ENCODE results near the gene TTC8.
A peak's percentile ranks its signal among the peaks of the same experiment; 100 is the strongest.

The TTC8 gene

GRCh38 chr14:88792473-88793258, 31.8 kb upstream of the TTC8 start, which contains the start of gene EML5:
TSS of gene EML5 (minus strand) at chr14:88792953. CDS start at chr14:88792503, 450 bp downstream.
- H3K4me2 ChIP-seq (ENCODE audit: insufficient read depth, low read length, poor library complexity, severe bottlenecking), result peak within 1 kb of the TSS; percentile 78
- peak within 1 kb of the TSS; percentile 95 for H2AFZ ChIP-seq (ENCODE audit: low read length)
- DNase-seq (ENCODE audit: low spot score), result peak; percentile 80
- H3K18ac ChIP-seq (ENCODE audit: low read length), result peak within 1 kb of the TSS; percentile 95
- H3K27ac ChIP-seq (replicated peaks; ENCODE audit: low read length), result no peak within 1 kb of the TSS
- H3K79me1 ChIP-seq (ENCODE audit: low read depth, low read length), result no peaks in the 10 kb centered on the region
- peaks cover 0 to 49% (median 20%) of the 10 kb centered on the region in 3 experiments for H3K27me3 ChIP-seq (ENCODE audit: control insufficient read depth in 3 of 3, insufficient read depth in 3 of 3, low read depth in 1 of 3, low read length in 3 of 3)
- peak within 1 kb of the TSS; percentile 61 for H2BK120ac ChIP-seq (ENCODE audit: low read depth, low read length)
- peak within 1 kb of the TSS; percentile 81 for H3K9ac ChIP-seq (ENCODE audit: low read depth, low read length, poor library complexity)
- H3K4me3 ChIP-seq (ENCODE audit: low read length in 2 of 2), result peak within 1 kb of the TSS; percentile 63 to 87
- peak within 1 kb of the TSS; percentile 73 for H3K23ac ChIP-seq (ENCODE audit: low read depth, low read length, poor library complexity)
- H4K91ac ChIP-seq (ENCODE audit: low read depth, low read length, poor library complexity), result no peak within 1 kb of the TSS
- H3K14ac ChIP-seq (ENCODE audit: low read length), result no peak within 1 kb of the TSS
- H3K36me3 ChIP-seq (replicated peaks in 1 of 2; ENCODE audit: control insufficient read depth in 2 of 2, insufficient read depth in 2 of 2, low read length in 2 of 2), result no peaks in the 10 kb centered on the region
- H2BK12ac ChIP-seq (ENCODE audit: low read length), result no peak within 1 kb of the TSS
- no peaks in the 10 kb centered on the region for H3K9me3 ChIP-seq (replicated peaks in 1 of 2; ENCODE audit: control insufficient read depth in 2 of 2, insufficient read depth in 1 of 2, low read depth in 1 of 2, low read length in 2 of 2)
- H2BK15ac ChIP-seq (ENCODE audit: low read length), result no peak within 1 kb of the TSS
- WGBS, 2 donors (ENCODE audit: extremely low coverage in 2 of 2, insufficient read length in 2 of 2, insufficient replicate concordance in 1 of 2), result no CpG with 5 or more reads among the region's 111 CpGs
- H4K8ac ChIP-seq (ENCODE audit: low read depth, low read length), result peak within 1 kb of the TSS; percentile 17
- no peaks in the 10 kb centered on the region for H3K4me1 ChIP-seq (ENCODE audit: control insufficient read depth in 2 of 2, insufficient read depth in 1 of 2, low read depth in 1 of 2, low read length in 2 of 2)
- no peak within 1 kb of the TSS for H2BK5ac ChIP-seq (ENCODE audit: low read length)
- peak within 1 kb of the TSS; percentile 56 for H2AK5ac ChIP-seq (ENCODE audit: low read depth, low read length)
- no peak within 1 kb of the TSS for H3K4ac ChIP-seq (ENCODE audit: low read length)

GRCh38 chr14:88793259-88793625, 31.2 kb upstream of the TTC8 start:
- no peak overlapping the region for H2BK5ac ChIP-seq (ENCODE audit: low read length)
- H3K4me3 ChIP-seq (ENCODE audit: low read length in 2 of 2), result peak overlapping the region; percentile 63 to 87
- H3K4me1 ChIP-seq (ENCODE audit: control insufficient read depth in 2 of 2, insufficient read depth in 1 of 2, low read depth in 1 of 2, low read length in 2 of 2), result no peaks in the 10 kb centered on the region
- no peak overlapping the region for H3K14ac ChIP-seq (ENCODE audit: low read length)
- H4K91ac ChIP-seq (ENCODE audit: low read depth, low read length, poor library complexity), result no peak overlapping the region
- H2BK12ac ChIP-seq (ENCODE audit: low read length), result no peak overlapping the region
- peak overlapping the region; percentile 81 for H3K9ac ChIP-seq (ENCODE audit: low read depth, low read length, poor library complexity)
- no peak for DNase-seq (ENCODE audit: low spot score)
- no peak overlapping the region for H4K8ac ChIP-seq (ENCODE audit: low read depth, low read length)
- no peak overlapping the region for H3K27ac ChIP-seq (replicated peaks; ENCODE audit: low read length)
- no peak overlapping the region for H3K23ac ChIP-seq (ENCODE audit: low read depth, low read length, poor library complexity)
- no peaks in the 10 kb centered on the region for H3K36me3 ChIP-seq (replicated peaks in 1 of 2; ENCODE audit: control insufficient read depth in 2 of 2, insufficient read depth in 2 of 2, low read length in 2 of 2)
- no peaks in the 10 kb centered on the region for H3K9me3 ChIP-seq (replicated peaks in 1 of 2; ENCODE audit: control insufficient read depth in 2 of 2, insufficient read depth in 1 of 2, low read depth in 1 of 2, low read length in 2 of 2)
- peak overlapping the region; percentile 95 for H2AFZ ChIP-seq (ENCODE audit: low read length)
- peak overlapping the region; percentile 78 for H3K4me2 ChIP-seq (ENCODE audit: insufficient read depth, low read length, poor library complexity, severe bottlenecking)
- H2BK15ac ChIP-seq (ENCODE audit: low read length), result no peak overlapping the region
- H3K4ac ChIP-seq (ENCODE audit: low read length), result no peak overlapping the region
- no peaks in the 10 kb centered on the region for H3K79me1 ChIP-seq (ENCODE audit: low read depth, low read length)
- WGBS, 2 donors (ENCODE audit: extremely low coverage in 2 of 2, insufficient read length in 2 of 2, insufficient replicate concordance in 1 of 2), result no CpG with 5 or more reads among the region's 13 CpGs
- H3K27me3 ChIP-seq (ENCODE audit: control insufficient read depth in 3 of 3, insufficient read depth in 3 of 3, low read depth in 1 of 3, low read length in 3 of 3), result peaks cover 0 to 44% (median 20%) of the 10 kb centered on the region in 3 experiments
- H2BK120ac ChIP-seq (ENCODE audit: low read depth, low read length), result peak overlapping the region; percentile 61
- peak overlapping the region; percentile 56 for H2AK5ac ChIP-seq (ENCODE audit: low read depth, low read length)
- H3K18ac ChIP-seq (ENCODE audit: low read length), result peak overlapping the region; percentile 95

GRCh38 chr14:88798156-88798555, 26.3 kb upstream of the TTC8 start:
- WGBS, 2 donors (ENCODE audit: extremely low coverage in 2 of 2, insufficient read length in 2 of 2, insufficient replicate concordance in 1 of 2), result no CpG with 5 or more reads among the region's 4 CpGs
- no peaks in the 10 kb centered on the region for H3K4me1 ChIP-seq (ENCODE audit: control insufficient read depth in 2 of 2, insufficient read depth in 1 of 2, low read depth in 1 of 2, low read length in 2 of 2)
- DNase-seq (ENCODE audit: low spot score), result no peak

GRCh38 chr14:88799522-88799921, 24.9 kb upstream of the TTC8 start:
- Histone ChIP-seq H3K4ac (ENCODE audit: low read length) (no peak overlapping the region), H3K27me3 (ENCODE audit: control insufficient read depth in 3 of 3, insufficient read depth in 3 of 3, low read depth in 1 of 3, low read length in 3 of 3) (peaks cover 0 to 3% (median 0%) of the 10 kb centered on the region in 3 experiments), H3K23ac (ENCODE audit: low read depth, low read length, poor library complexity) (no peak overlapping the region), H3K14ac (ENCODE audit: low read length) (no peak overlapping the region), H4K8ac (ENCODE audit: low read depth, low read length) (no peak overlapping the region), H3K18ac (ENCODE audit: low read length) (no peak overlapping the region), H2AK5ac (ENCODE audit: low read depth, low read length) (no peak overlapping the region), H3K36me3 (replicated peaks in 1 of 2; ENCODE audit: control insufficient read depth in 2 of 2, insufficient read depth in 2 of 2, low read length in 2 of 2) (no peaks in the 10 kb centered on the region), H2BK15ac (ENCODE audit: low read length) (no peak overlapping the region), H3K4me1 (ENCODE audit: control insufficient read depth in 2 of 2, insufficient read depth in 1 of 2, low read depth in 1 of 2, low read length in 2 of 2) (no peaks in the 10 kb centered on the region), H4K91ac (ENCODE audit: low read depth, low read length, poor library complexity) (no peak overlapping the region), H3K9me3 (replicated peaks in 1 of 2; ENCODE audit: control insufficient read depth in 2 of 2, insufficient read depth in 1 of 2, low read depth in 1 of 2, low read length in 2 of 2) (no peaks in the 10 kb centered on the region), H2AFZ (ENCODE audit: low read length) (no peak overlapping the region), H2BK12ac (ENCODE audit: low read length) (no peak overlapping the region), H3K79me1 (ENCODE audit: low read depth, low read length) (no peaks in the 10 kb centered on the region), H3K27ac (replicated peaks; ENCODE audit: low read length) (no peak overlapping the region), H3K9ac (ENCODE audit: low read depth, low read length, poor library complexity) (no peak overlapping the region), H2BK5ac (ENCODE audit: low read length) (no peak overlapping the region), H3K4me3 (ENCODE audit: low read length in 2 of 2) (no peak overlapping the region), H2BK120ac (ENCODE audit: low read depth, low read length) (no peak overlapping the region), H3K4me2 (ENCODE audit: insufficient read depth, low read length, poor library complexity, severe bottlenecking) (no peak overlapping the region)
- no CpG with 5 or more reads among the region's 5 CpGs for WGBS, 2 donors (ENCODE audit: extremely low coverage in 2 of 2, insufficient read length in 2 of 2, insufficient replicate concordance in 1 of 2)
- no peak for DNase-seq (ENCODE audit: low spot score)

More at GRCh38 chr14:88798156-88798555, 26.3 kb upstream of the TTC8 start:
- Histone ChIP-seq H3K18ac (ENCODE audit: low read length) (no peak overlapping the region), H3K4me3 (ENCODE audit: low read length in 2 of 2) (no peak overlapping the region), H3K4me2 (ENCODE audit: insufficient read depth, low read length, poor library complexity, severe bottlenecking) (no peak overlapping the region), H3K36me3 (replicated peaks in 1 of 2; ENCODE audit: control insufficient read depth in 2 of 2, insufficient read depth in 2 of 2, low read length in 2 of 2) (no peaks in the 10 kb centered on the region), H4K91ac (ENCODE audit: low read depth, low read length, poor library complexity) (no peak overlapping the region), H3K27ac (replicated peaks; ENCODE audit: low read length) (no peak overlapping the region), H2BK5ac (ENCODE audit: low read length) (no peak overlapping the region), H3K9me3 (replicated peaks in 1 of 2; ENCODE audit: control insufficient read depth in 2 of 2, insufficient read depth in 1 of 2, low read depth in 1 of 2, low read length in 2 of 2) (no peaks in the 10 kb centered on the region), H3K9ac (ENCODE audit: low read depth, low read length, poor library complexity) (no peak overlapping the region), H3K79me1 (ENCODE audit: low read depth, low read length) (no peaks in the 10 kb centered on the region), H2BK15ac (ENCODE audit: low read length) (no peak overlapping the region), H3K4ac (ENCODE audit: low read length) (no peak overlapping the region), H3K14ac (ENCODE audit: low read length) (no peak overlapping the region), H2AFZ (ENCODE audit: low read length) (no peak overlapping the region), H2AK5ac (ENCODE audit: low read depth, low read length) (no peak overlapping the region), H2BK12ac (ENCODE audit: low read length) (no peak overlapping the region), H4K8ac (ENCODE audit: low read depth, low read length) (no peak overlapping the region), H3K27me3 (ENCODE audit: control insufficient read depth in 3 of 3, insufficient read depth in 3 of 3, low read depth in 1 of 3, low read length in 3 of 3) (peaks cover 0 to 15% (median 3%) of the 10 kb centered on the region in 3 experiments), H3K23ac (ENCODE audit: low read depth, low read length, poor library complexity) (no peak overlapping the region), H2BK120ac (ENCODE audit: low read depth, low read length) (no peak overlapping the region)
